Activated T-helper 1 cell treated with anti-CD3 and anti-CD28 coated beads, Interleukin-12 subunit alpha, Interleukin-12 subunit beta, Interleukin-2, Interleukin-4 antibody, amounts not matched to agents 30 ng/mL and 10 ng/mL and 1 ng/mL, durations not matched to agents 14 hours and 24 hours and 36 hours (primary cell): ENCODE data around the gene PTPRC. TPM values are rescaled to one million over a fixed set of nuclear protein-coding genes. Genes with fewer than 3 reads are reported as not detected.

Experiments used
- DNase-seq: peaks from one replicate; pipeline ENCODE4 v3.0.0; 2021; ENCODE audit warnings: low spot score
- H3K27ac Mint-ChIP-seq: one replicate; pipeline ENCODE4 v1.8.0; 2021; ENCODE audit warnings: mild to moderate bottlenecking, mixed read lengths
- H3K27me3 Mint-ChIP-seq: one replicate; pipeline ENCODE4 v1.8.0; 2022; ENCODE audit warnings: mild to moderate bottlenecking, moderate library complexity, mixed read lengths; ENCODE audit not compliant: insufficient read depth
- H3K36me3 Mint-ChIP-seq: one replicate; pipeline ENCODE4 v1.8.0; 2021; ENCODE audit warnings: low read depth, mixed read lengths
- H3K4me1 Mint-ChIP-seq: one replicate; pipeline ENCODE4 v1.8.0; 2021; ENCODE audit warnings: low read depth, mixed read lengths
- H3K4me3 Mint-ChIP-seq: one replicate; pipeline ENCODE4 v1.8.0; 2021; ENCODE audit warnings: mild to moderate bottlenecking, moderate library complexity, mixed read lengths
- H3K9me3 Mint-ChIP-seq: one replicate; pipeline ENCODE4 v1.8.0; 2021; ENCODE audit warnings: mixed read lengths
- intact Hi-C: fragments of 100-400 bp; cut with micrococcal nuclease; formaldehyde crosslinking; loops from one replicate; pipeline ENCODE4 v1.15.1; 2024
- total RNA-seq: library from RNA; stranded (reverse); gene quantifications from 2 replicates; pipeline ENCODE4 v1.2.3, GENCODE V29; 2022

Gene PTPRC
- total RNA-seq, 1 donor from 2014 or later, result 512 TPM

DNA sequence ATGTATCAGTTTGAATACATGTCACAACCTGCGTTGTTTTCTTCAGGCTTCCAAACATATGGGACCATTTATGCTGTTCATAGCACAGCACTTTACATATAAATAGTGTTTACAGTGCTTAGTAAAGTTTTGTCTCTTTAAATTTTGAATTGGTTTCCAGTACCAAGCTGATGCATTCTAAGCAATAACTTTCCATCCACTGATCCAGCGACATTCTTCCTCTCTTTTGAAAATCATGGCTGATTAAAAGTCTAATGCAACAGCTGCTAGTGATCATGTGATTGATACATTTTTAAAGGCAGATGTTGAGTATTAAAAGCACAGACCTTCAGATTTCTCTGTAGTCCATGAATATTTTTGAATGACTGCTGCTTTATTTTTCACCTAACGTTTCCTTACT is 154.9 kb downstream of the PTPRC start:
- Mint-ChIP-seq H3K4me1 (peaks cover 5% of the 10 kb centered on the region), H3K27me3 (no peaks in the 10 kb centered on the region), H3K4me3 (no peak overlapping the region), H3K27ac (no peak overlapping the region), H3K36me3 (peaks cover 6% of the 10 kb centered on the region), H3K9me3 (peaks cover 32% of the 10 kb centered on the region)
- DNase-seq, result no peak
- intact Hi-C loops, result no loop called here

DNA sequence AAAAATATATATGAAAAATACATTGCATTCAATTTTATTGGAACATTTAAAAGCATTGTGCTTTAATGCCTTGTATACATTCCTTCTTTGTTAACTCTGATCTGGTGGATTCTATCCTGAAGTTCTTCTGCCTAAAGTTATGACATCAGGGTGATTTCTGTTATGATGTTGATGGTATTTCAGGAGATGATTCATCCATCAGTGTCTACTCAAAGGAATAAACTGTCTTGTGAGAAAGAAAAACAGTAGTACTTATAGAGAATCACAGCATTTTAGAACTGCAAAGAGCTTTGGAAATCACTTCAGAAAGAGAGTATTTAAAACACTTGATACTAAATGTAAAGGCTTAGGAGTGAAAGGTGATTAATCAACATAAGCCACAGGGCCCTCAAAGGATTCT is 155.7 kb downstream of the PTPRC start:
- Mint-ChIP-seq H3K27me3 (no peaks in the 10 kb centered on the region), H3K27ac (no peak overlapping the region), H3K36me3 (peaks cover 6% of the 10 kb centered on the region), H3K4me1 (no peaks in the 10 kb centered on the region), H3K9me3 (peaks cover 35% of the 10 kb centered on the region), H3K4me3 (no peak overlapping the region)
- intact Hi-C loops, result no loop called here
- no peak for DNase-seq

DNA sequence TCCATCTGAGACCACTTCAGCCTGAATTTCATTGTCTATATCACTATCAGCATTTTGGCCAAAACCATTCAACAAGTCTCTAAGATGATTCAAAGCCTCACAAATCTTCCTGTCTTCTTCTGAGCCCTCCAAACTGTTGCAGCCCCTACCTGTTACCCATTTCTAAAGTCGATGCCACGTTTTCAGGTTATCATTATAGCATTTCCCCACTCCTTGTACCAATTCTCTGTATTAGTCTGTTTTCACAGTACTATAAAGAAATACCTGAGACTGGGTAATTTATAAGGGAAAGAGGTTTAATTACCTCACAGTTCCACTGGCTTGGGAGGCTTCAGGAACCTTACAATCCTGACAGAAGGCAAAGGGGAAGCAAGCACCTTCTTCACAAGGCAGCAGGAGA is 158.8 kb downstream of the PTPRC start:
- peaks cover 35% of the 10 kb centered on the region for H3K9me3 Mint-ChIP-seq
- no peak for DNase-seq
- peaks cover 6% of the 10 kb centered on the region for H3K36me3 Mint-ChIP-seq
- intact Hi-C loops, result no loop called here
- peaks cover 9% of the 10 kb centered on the region for H3K27me3 Mint-ChIP-seq
- no peak overlapping the region for H3K27ac Mint-ChIP-seq
- H3K4me1 Mint-ChIP-seq, result no peaks in the 10 kb centered on the region
- no peak overlapping the region for H3K4me3 Mint-ChIP-seq

DNA sequence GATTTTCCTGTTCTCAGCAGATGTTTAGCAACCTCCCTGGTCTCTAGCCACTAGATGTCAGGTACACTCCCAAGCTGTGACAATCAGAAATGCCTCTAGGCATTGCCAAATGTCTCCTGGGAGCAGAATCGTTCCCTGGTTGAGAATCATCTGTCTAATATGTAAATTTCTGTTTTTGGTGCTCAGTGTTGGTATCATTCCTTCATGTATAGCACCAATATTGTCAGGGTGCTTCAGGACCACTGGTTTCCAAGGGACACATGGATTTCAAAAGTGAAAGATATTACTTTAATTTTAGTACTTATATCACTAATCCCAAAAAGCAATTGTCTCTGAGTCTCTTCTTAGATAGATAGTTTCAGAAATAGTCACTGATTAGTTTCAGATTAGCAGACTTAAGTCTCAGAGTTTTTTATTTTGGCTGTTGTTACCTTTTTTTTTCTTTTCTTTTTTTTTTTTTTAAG is 160.1 kb downstream of the PTPRC start:
- no peaks in the 10 kb centered on the region for H3K4me1 Mint-ChIP-seq
- H3K36me3 Mint-ChIP-seq, result peaks cover 6% of the 10 kb centered on the region
- no peak overlapping the region for H3K27ac Mint-ChIP-seq
- DNase-seq, result no peak
- no peak overlapping the region for H3K4me3 Mint-ChIP-seq
- peaks cover 35% of the 10 kb centered on the region for H3K9me3 Mint-ChIP-seq
- intact Hi-C loops, result no loop called here
- peaks cover 12% of the 10 kb centered on the region for H3K27me3 Mint-ChIP-seq

DNA sequence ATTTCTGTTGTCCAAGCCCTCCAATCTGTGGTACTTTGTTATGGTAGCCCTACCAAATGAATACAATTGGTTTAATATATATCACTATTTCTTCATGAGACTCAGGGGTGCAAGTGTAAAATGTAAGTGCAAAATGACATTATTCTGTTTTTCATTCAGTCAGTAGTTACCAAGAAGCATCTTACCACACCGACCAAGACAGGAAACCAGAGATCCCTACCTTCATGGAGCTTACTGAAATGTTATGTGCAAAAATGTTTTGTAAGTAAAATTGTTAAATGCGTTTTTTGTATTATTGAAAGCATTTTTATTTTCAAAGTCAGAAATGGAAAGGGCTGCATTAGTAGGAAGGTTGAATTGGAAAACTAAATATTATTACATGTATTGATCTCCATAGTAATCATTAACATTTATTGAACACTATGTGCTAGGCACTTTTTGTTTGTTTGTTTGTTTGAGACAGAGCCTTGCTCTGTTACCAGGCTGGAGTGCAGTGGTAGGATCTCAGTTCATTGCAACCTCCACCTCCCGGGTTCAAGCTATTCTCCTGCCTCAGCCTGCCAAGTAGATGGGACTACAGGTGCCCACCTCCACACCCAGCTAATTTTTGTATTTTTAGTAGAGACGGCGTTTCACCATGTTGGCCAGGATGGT is 166.8 kb downstream of the PTPRC start:
- Mint-ChIP-seq H3K9me3 (peaks cover 27% of the 10 kb centered on the region), H3K4me1 (no peaks in the 10 kb centered on the region), H3K36me3 (peaks cover 21% of the 10 kb centered on the region), H3K27me3 (peaks cover 12% of the 10 kb centered on the region), H3K4me3 (no peak overlapping the region), H3K27ac (no peak overlapping the region)
- intact Hi-C loops, result no loop called here
- DNase-seq, result no peak

DNA sequence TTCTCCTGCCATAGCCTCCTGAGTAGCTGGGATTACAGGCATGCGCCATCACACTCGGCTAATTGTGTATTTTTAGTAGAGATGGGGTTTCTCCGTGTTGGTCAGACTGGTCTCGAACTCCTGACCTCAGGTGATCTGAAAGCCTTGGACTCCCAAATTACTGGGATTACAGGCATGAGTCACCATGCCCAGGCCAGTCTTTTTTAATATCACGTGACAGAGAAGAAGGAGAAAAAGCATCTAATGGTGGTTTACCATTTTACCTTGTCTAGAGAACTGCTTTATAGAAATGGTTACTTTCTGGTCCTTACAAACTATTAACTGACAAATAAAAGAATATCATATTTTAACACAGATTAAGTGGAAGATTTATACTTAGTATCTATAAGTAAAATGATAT is 168.0 kb downstream of the PTPRC start:
- Mint-ChIP-seq H3K27me3 (peaks cover 8% of the 10 kb centered on the region), H3K27ac (no peak overlapping the region), H3K9me3 (peaks cover 32% of the 10 kb centered on the region), H3K4me1 (no peaks in the 10 kb centered on the region), H3K4me3 (no peak overlapping the region), H3K36me3 (peaks cover 23% of the 10 kb centered on the region)
- intact Hi-C loops, result no loop called here
- no peak for DNase-seq

Other genes starting within 250 kb of the PTPRC start
- not detected in 2 replicates for gene ATP6V1G3, start 98.4 kb upstream of the PTPRC start, total RNA-seq